Mammary epithelial cell (primary cell): ENCODE data around the gene TASP1.

ENCODE experiments used
- EZH2 ChIP-seq: IDR thresholded peaks from 2 replicates; pipeline ENCODE4 v1.6.1; 2012; ENCODE audit warnings: low read length, inconsistent platforms, borderline replicate concordance
- TF ChIP-seq, protein P1 (sequence below), 2 donors: IDR thresholded peaks in 1 of 2; conservative IDR thresholded peaks in 1 of 2; 2 replicates each; pipeline ENCODE4 v1.5.1; 2011 to 2012; ENCODE audit warnings: inconsistent platforms in 2 of 2, low read length in 2 of 2, mild to moderate bottlenecking in 2 of 2, control low read depth in 1 of 2, low read depth in 1 of 2; ENCODE audit not compliant: insufficient read depth in 1 of 2; ENCODE audit errors: extremely low read depth in 1 of 2

DNA sequence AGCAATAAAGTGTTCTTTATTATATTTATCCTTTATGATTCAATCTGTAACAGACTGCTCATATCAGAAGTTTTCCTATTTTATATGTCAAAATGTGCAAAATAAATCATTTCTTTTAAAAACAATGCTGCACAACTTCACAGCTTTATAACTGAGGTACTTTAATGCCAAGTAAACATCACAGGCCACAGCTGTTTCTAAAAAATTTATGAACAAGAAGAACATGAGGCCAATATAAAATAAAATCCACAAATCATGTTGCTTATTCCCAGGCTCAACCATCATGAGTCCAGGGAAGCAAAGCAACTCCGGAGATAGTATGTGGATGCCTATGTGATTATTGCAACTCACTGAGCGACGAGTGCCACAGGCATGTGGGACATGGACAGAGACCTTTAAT is 222.2 kb downstream of the TASP1 start:
- TF ChIP-seq, protein P1, sequence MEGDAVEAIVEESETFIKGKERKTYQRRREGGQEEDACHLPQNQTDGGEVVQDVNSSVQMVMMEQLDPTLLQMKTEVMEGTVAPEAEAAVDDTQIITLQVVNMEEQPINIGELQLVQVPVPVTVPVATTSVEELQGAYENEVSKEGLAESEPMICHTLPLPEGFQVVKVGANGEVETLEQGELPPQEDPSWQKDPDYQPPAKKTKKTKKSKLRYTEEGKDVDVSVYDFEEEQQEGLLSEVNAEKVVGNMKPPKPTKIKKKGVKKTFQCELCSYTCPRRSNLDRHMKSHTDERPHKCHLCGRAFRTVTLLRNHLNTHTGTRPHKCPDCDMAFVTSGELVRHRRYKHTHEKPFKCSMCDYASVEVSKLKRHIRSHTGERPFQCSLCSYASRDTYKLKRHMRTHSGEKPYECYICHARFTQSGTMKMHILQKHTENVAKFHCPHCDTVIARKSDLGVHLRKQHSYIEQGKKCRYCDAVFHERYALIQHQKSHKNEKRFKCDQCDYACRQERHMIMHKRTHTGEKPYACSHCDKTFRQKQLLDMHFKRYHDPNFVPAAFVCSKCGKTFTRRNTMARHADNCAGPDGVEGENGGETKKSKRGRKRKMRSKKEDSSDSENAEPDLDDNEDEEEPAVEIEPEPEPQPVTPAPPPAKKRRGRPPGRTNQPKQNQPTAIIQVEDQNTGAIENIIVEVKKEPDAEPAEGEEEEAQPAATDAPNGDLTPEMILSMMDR (conservative IDR thresholded peaks at IDR 0.05 in 1 of 2, IDR thresholded peaks at IDR 0.05 in 1 of 2; ENCODE audit: extremely low read depth in 1 of 2, insufficient read depth in 1 of 2, low read depth in 1 of 2, low read length in 2 of 2): no peak
- no peak for TF ChIP-seq EZH2
